ENCODE data around the gene ARHGAP25. TPM values are rescaled to one million over a fixed set of nuclear protein-coding genes. Genes with fewer than 3 reads are reported as not detected.

Gene ARHGAP25
- total RNA-seq, result 9.6 TPM

- H3K9me3 ChIP-seq, result no peaks in the 10 kb centered on the region
- intact Hi-C loops (cut with DNase I), result no loop called here
- H3K4me1 ChIP-seq, result peaks cover 11% of the 10 kb centered on the region
- no peaks in the 10 kb centered on the region for H3K36me3 ChIP-seq
- peak in 1 of 2 donors; percentile 70 for DNase-seq (ENCODE audit: extremely low spot score in 2 of 2)
- no peak for TF ChIP-seq POLR2AphosphoS5 (IDR thresholded peaks at IDR 0.05; ENCODE audit: insufficient read depth in 1 of 2, low read depth in 1 of 2)
- TF ChIP-seq POLR2A (IDR thresholded peaks at IDR 0.05), result no peak
- no peak for TF ChIP-seq CTCF (IDR thresholded peaks at IDR 0.05)
- no peaks in the 10 kb centered on the region for H3K27me3 ChIP-seq
- H3K27ac ChIP-seq, result peak within 1 kb of the TSS; percentile 48
- peak within 1 kb of the TSS in 1 of 2 donors; percentile 25 for H3K4me3 ChIP-seq
These were observed at the start of gene ARHGAP25 for GRCh38 chr2:68734688-68735525. Gene ARHGAP25, plus strand, starts transcription at chr2:68734811. Its CDS starts 389 bp downstream, at chr2:68735200.

- no peak for TF ChIP-seq POLR2A (IDR thresholded peaks at IDR 0.05)
- no peak for TF ChIP-seq POLR2AphosphoS5 (IDR thresholded peaks at IDR 0.05; ENCODE audit: insufficient read depth in 1 of 2, low read depth in 1 of 2)
- no peak for TF ChIP-seq CTCF (IDR thresholded peaks at IDR 0.05)
- intact Hi-C loops (cut with DNase I), result no loop called here
- H3K36me3 ChIP-seq, result no peaks in the 10 kb centered on the region
- H3K4me3 ChIP-seq, result no peak overlapping the region
- H3K27me3 ChIP-seq, result no peaks in the 10 kb centered on the region
- H3K4me1 ChIP-seq, result no peaks in the 10 kb centered on the region
- H3K9me3 ChIP-seq, result no peaks in the 10 kb centered on the region
- no peak for DNase-seq (ENCODE audit: extremely low spot score in 2 of 2)
- H3K27ac ChIP-seq, result no peak overlapping the region
These were observed 48.4 kb upstream of the ARHGAP25 start for GRCh38 chr2:68686178-68686577.

- TF ChIP-seq POLR2A (IDR thresholded peaks at IDR 0.05) (no peak), CTCF (IDR thresholded peaks at IDR 0.05) (no peak), POLR2AphosphoS5 (IDR thresholded peaks at IDR 0.05; ENCODE audit: insufficient read depth in 1 of 2, low read depth in 1 of 2) (no peak)
- H3K4me1 ChIP-seq, result no peaks in the 10 kb centered on the region
- H3K36me3 ChIP-seq, result no peaks in the 10 kb centered on the region
- intact Hi-C loops (cut with DNase I), result no loop called here
- no peaks in the 10 kb centered on the region for H3K27me3 ChIP-seq
- DNase-seq (ENCODE audit: extremely low spot score in 2 of 2), result no peak
- no peaks in the 10 kb centered on the region for H3K9me3 ChIP-seq
- H3K27ac ChIP-seq, result no peak overlapping the region
- no peak overlapping the region for H3K4me3 ChIP-seq
These were observed 47.6 kb upstream of the ARHGAP25 start for GRCh38 chr2:68687018-68687417.

- TF ChIP-seq POLR2A (IDR thresholded peaks at IDR 0.05) (no peak), POLR2AphosphoS5 (IDR thresholded peaks at IDR 0.05; ENCODE audit: insufficient read depth in 1 of 2, low read depth in 1 of 2) (no peak), CTCF (IDR thresholded peaks at IDR 0.05) (no peak)
- intact Hi-C loops (cut with DNase I), result no loop called here
- no peaks in the 10 kb centered on the region for H3K9me3 ChIP-seq
- H3K4me3 ChIP-seq, result no peak overlapping the region
- DNase-seq (ENCODE audit: extremely low spot score in 2 of 2), result no peak
- H3K27me3 ChIP-seq, result no peaks in the 10 kb centered on the region
- H3K36me3 ChIP-seq, result no peaks in the 10 kb centered on the region
- no peaks in the 10 kb centered on the region for H3K4me1 ChIP-seq
- no peak overlapping the region for H3K27ac ChIP-seq
These were observed 44.8 kb upstream of the ARHGAP25 start for GRCh38 chr2:68689553-68690537.

Data from vagina (tissue), 2 donors.